NCI-H128 (cell line): Measurements from ENCODE around the gene FOXN3.
A peak's percentile ranks its signal among the peaks of the same experiment; 100 is the strongest.
"Not testable (repeated sequence)": the region's sequence is repeated elsewhere in the genome, so short reads cannot be mapped to it uniquely, and the experiment has no call there.

ENCODE experiments used
- DNase-seq: peaks from one replicate; lab custom pipeline; 2025; ENCODE audit not compliant: unreplicated experiment; lab: John Stamatoyannopoulos, UW

Gene FOXN3

DNA sequence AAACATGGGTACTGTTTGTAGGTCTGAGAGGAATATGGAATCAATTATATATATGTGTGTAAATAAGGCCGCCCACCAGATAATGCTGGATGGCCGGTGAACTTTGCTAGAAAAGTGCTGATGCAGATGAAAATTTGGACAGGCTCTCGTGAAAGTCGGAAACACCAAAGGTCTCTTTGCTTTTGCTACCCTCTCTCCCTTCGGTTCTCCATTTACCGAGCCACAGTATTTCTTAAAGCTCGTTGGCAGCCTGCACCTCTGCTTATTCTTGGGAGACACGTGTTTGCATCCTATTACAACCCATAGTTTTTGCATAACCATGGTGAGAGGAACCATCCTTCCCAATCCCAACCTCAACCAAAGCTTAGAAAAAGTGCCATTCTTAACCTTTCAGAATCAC, 109.6 kb downstream of the FOXN3 start:
- no peak for DNase-seq

DNA sequence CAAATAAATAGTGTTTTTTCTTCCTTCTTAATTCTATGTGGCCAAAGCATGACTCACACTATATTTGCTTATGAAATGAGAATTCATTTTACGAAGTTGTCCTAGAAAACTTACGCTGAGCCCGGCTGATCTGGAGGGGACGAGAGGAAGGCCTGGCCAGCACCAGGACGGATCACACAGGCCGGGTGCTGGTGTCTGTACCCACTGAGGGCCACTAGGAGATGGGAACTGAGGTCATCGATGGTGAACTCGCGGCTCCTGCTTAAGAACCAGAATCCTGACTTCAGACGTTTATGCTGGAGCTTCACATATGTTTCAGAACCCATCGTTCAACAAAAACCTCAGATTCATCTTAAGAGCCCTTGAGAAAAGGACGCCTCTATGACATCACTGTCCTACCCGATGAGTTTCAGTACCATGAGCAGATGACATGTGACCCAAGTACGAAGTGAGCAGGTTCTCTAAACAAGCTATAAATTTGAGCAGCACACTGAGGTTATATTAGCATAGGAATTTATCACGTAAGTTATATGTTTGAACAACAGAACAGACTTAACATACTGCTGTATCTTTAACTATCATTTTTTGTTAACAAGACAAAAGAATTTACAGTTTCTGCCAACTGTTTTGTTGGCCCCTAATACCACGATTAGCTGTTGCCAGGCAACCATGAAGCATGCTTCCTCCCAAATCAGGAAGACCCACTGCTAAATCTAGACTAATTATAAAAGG, 111.9 kb downstream of the FOXN3 start:
- DNase-seq, result no peak

DNA sequence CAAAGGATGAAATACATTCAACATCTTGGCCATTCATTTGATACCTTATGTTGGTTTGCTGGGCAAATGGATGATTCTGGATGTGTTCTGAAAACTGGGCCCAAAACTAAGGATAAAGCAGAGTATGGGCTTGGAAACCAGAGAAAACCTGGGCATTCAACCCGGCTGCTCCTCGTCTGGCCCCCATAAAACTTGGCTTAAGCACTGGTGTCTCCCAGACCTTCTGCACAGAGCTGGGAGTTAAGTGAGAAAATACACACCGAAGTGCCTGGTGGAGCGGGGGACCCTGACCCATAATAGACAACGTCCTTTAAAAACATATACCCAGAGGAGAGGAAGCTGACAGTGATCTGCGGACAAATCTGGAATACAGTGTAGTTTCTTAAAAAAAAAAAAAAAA, 112.5 kb downstream of the FOXN3 start:
- DNase-seq, result no peak

DNA sequence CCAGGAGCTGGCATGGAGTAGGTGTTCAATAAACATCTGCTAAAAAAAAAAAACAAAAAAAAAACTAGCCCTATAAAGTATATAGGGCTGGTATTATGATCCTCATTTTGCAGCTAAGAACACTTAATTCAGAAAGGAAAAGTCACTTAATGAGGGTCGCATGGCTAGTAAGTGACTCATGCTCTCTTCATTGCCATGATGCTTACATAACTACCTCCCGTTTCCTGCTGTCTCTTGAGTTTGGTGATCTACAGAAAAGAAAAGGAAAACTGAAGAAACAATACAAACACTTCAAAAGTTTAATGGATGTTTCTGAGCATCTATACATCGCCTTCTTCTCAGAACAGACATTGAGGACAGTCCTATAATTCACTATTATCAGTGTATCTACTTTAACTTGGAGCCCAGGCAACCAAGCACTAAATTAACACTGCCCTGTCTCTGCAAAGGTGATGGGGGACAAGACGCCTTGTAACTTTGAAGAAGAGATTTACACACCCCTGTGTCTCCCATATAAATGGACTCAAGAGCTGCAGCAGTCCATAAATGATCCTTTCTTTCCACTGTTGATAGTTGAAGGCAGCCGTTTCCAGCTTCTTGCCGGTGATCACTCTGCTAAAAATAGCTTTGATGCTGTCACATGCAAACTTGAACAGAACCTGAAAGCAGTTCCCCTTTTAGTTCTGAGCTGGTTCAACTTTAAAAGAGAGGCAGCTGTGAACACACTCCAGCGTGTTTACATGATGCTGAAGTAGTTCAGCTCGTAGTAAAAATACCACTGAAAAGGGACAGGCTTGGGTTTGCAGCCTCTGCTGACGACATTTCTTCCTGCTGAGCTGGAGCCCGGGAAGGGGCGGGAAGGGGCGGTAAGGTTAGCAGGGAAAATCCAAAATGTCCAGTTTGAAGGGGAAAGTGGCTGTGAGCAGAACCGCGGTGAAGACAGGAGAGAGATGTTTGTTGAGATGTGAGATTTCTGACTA, 113.3 kb downstream of the FOXN3 start:
- peak; percentile 86 for DNase-seq

DNA sequence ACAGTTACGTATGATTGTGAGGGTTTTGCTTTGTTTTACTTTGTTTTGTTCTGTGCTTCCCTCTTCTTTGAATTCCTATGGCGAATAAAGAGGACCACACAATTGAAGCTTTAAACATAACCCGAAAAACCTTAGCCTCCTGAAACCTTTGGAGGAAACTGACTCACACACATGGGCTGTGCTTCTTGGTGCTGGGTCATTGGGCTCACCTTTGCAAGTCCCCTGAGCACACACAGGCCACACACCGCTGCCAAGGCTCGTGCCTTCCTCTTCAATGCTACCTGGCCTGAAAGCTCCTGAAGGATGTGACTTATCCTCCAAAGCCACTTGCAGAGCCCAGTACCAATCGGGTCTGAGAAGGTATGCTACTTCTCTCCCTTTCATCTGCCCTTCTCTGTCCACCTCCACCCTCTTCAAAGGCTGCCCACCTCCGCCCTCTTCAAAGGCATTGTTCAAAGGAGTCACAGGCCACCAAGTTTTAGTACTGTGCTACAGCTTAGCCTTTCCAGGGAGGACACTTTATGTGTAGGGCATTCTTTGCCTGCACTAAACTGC, 114.6 kb downstream of the FOXN3 start:
- no peak for DNase-seq

DNA sequence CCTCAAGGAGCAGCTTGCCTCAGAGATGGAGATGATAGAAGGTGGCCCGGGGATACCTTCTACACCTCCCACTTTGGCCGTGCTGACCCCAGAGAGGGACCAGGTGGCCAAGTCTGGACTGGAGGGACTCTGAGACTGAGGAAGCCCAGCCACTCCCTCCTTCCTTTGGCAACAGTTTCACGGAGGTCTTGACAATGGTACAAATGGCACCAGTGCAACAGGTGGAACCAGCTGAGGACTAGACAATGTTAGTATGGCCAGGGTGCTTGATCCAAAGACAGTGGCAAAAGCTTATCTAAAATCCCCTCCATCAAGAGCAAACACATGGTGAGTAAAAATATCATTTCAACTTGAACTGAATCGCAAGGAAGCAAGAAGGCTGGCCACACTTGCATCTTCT, 117.4 kb downstream of the FOXN3 start:
- no peak for DNase-seq

DNA sequence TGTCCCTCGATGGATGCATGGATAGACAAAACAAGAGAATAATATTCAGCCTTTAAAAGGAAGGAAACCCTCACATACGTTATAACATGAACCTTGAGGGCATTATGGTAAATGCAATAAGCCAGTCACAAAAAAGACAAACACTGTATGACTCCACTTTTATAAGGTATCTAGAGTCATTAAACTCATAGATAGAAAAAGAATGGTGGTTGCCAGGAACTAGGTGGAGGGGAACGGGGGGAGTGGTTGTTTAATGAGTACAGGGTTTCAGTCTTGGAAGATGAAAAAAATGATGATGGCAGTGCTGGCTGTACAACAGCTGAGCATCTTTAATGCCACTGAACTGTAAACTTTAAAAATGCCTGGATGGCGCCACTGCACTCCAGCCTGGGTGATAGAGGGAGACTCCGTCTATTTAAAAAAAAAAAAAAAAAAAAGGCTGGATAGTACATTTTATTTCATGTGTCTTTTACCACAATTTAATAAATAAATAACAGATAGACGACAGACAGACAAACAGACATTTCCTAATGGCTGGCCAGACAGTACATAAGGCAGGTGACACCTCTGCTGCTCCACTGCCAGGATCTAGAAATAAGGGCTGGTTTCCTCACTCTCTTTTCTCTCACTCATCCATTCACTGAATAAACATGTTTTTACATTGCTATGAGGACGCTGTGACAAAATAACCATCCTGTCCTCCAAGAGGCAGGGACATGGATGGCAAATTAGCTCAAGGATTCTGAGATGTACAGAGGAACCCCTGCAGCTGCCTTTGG, 118.8 kb downstream of the FOXN3 start:
- no peak for DNase-seq

DNA sequence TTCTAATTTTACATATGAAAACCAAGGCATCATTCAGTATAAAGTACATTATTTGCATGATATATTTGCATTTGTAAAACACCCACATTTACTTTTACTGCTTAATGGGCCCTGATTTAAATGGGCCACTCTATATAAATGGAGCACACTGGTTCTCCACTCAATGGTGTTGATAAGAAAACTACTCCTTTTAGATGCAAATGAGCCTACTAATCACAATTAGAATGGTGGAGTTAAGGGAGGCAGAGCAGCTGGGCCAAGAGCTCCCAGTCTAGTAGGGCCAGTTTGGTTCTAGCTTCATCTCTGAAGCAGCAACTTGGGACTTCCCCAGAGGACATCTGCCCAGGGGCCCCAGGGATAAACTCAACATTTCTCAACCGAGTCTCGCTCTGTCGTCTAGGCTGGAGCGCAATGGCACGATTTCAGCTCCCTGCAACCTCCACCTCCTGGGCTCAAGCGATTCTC, 120.7 kb downstream of the FOXN3 start:
- DNase-seq, result no peak

DNA sequence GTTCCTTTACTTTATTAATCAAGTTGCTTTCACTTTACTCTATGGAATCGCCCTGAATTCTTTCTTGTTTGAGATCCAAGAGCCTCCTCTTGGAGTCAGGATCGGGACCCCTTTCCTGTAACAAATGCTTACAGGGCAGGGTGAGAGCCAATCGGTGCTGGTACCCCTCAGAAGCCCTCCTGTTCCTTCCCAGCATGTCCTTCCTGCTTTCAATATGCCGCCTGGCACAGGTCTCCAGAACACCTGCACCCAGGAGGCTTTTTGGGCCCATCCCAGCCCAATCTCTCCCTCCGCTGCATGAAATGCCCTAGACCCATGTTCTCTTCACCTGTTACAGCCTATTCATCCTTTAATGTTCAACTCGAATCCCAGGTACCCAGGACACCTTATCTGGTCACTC, 122.2 kb downstream of the FOXN3 start:
- DNase-seq, result no peak

DNA sequence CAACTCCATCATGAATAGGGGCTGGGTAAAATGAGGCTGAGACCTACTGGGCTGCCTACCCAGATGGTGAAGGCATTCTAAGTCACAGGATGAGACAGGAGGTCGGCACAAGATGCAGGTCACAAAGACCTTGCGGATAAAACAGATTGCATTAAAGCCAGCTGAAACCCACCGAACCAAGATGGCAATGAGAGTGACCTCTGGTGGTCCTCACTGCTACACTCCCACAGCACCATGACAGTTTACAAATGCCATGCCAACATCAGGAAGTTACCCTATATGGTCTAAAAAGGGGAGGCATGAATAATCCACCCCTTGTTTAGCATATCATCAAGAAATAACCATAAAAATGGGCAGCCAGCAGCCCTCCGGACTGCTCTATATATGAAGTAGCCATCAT, 122.6 kb downstream of the FOXN3 start:
- DNase-seq, result not testable (repeated sequence)

DNA sequence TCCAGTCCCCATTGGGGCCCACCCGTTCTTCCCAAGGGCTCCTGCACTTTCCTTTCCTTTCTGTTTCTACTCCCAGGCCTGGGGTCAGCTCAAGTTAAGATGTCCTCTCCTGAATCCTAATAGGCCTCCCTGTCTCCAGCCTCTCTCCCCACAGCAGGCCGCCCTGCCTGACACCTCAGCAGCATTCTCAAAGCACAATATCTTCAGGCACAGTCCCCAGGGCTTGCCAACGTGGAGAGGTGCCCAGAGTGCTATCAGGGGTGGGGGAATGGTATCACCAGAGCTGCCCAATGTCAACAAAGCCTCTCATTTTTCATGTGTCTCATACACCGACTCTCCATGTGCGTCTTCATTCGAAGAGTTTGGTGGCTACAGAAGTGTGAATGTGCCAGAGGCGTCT, 123.0 kb downstream of the FOXN3 start:
- DNase-seq, result no peak

DNA sequence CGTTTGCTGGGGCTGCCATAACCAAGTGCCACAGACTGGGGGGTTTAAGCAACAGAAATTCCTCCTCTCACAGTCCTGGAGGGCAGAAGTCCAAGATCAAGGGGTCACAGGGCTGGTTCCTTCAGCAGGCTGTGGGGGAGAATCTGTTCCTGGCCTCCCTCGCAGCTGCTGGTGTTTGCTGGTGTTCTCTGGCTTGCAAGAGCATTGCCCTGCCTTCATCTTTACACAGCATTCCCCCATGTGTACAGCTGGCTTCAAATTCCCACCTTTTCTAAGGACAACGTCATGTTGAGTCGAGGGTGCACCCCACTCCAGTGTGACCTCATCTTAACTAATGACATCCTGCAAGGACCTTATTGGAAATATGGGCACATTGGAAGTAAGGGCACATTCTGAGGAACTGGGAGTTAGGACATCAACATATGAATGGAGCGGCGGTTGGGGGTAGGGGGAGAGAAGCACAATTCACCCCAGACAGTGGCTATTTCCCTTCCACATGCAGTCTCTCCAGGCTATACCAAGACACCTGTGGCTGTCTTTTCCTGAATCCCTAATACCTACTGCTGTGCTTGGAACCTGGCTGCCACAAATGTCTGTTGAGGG, 123.6 kb downstream of the FOXN3 start:
- no peak for DNase-seq

DNA sequence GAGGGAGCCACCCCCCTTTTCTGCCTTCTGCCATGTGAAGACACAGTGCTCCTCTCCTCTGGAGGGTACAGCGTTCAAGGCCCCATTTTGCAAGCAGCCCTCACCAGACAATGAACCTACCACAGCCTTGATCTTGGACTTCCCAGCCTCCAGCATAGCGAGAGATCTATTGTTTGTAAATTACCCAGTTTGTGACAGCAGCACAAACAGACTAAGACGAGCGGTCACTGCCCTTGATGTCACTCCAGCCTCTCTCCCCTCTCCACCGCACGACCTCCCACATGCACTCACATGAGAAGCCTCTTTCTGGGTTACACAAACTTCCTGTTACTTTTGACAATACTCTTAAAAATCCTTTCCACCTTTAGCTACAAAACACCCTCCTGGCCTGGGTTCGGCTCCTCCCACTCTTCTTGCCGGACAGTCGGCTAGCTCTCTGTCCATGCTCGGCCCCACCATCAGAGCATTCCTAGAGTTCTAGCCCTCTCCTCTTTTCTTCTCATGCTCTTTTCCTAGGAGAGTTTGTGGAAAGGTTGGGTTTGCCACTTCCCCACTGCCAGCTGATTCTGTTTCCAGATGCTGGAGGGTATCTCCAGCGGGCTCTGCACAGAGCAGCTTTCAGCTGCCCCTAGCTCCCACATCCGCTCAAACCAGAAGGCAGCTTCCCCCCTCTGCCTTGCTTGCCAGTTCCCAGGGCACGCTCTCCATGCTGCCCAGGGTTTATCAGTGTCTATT, 124.3 kb downstream of the FOXN3 start:
- no peak for DNase-seq

DNA sequence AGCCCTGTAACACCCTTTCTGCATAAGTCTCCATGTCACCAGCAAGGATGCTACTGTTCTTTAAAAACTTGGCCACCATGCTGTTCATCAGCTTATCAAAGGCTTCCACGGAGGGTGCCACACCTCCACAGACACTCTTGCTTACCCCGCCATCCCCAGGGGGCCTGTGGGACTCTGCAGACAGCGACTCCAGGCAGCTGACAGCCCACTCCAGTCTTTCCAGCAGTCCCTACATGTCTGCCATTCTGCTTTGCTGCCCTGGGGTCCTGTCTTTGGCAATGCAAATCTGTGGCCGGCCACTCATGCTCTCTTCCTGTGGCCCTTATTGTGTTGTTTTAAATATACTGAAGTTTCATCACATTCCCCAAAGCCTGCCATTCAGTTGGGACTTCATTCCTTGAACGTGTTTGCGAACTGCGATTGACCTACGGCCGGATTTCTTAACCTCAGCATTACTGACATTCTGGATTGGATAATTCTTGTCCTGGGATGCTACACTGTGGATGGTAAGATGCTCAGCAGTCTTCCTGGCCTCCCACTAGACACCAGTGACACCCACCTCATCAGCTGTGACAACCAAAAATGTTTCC, 125.6 kb downstream of the FOXN3 start:
- no peak for DNase-seq

DNA sequence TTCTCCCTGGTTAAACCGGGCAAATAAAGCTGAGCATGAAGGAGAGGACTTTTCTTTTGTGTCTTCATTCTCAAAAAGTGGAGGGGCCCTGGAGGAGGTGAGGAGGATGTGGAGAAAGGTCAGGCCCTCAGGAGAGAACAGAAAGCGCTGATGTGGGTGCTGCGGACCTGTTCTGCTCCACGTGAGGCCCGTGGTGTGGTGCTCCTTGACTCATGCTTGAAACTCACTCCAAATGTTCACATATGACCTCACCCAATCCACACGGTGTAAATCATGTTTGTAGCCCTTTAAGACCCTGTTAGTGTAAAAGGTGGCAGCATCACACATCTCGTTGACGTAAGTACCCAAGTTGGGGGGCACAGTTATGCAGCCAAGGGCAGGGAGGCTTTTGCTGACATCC, 126.2 kb downstream of the FOXN3 start:
- no peak for DNase-seq

DNA sequence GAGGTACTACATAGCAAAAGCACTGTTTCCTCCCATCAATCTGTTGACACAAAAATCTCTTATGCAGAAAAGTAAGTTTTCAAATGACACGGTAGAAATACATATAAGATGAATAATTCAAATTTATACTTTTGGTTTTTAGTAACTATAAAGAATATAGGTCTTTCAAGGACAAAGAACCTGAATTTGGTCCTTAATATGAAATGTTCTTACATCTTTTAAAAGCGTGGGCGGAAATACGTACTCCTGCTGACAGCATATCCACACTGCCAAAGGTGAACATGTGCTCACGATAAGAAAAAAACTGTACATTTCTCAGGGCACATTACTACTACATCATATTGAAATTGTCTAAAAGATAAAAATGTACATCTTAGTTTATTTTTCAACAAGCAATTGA, 127.6 kb downstream of the FOXN3 start:
- DNase-seq, result no peak

DNA sequence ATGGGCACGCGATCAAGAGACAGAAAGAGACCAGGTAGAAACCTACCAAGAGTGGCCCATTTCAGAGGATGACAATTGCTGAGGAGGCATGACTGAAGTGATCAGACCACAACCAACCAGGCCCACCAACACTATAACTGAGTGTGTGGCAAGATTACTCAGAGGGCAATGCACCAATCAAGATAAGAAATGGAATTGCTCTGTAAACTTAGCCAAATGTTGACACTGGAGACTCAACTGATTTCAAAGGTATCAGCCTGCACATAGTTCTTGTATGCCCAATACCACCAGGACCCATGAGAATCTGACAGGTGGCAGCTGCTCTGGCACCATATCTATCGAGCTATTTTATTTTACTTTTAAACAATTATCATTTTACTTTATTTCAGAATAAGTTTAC, 128.9 kb downstream of the FOXN3 start:
- no peak for DNase-seq

DNA sequence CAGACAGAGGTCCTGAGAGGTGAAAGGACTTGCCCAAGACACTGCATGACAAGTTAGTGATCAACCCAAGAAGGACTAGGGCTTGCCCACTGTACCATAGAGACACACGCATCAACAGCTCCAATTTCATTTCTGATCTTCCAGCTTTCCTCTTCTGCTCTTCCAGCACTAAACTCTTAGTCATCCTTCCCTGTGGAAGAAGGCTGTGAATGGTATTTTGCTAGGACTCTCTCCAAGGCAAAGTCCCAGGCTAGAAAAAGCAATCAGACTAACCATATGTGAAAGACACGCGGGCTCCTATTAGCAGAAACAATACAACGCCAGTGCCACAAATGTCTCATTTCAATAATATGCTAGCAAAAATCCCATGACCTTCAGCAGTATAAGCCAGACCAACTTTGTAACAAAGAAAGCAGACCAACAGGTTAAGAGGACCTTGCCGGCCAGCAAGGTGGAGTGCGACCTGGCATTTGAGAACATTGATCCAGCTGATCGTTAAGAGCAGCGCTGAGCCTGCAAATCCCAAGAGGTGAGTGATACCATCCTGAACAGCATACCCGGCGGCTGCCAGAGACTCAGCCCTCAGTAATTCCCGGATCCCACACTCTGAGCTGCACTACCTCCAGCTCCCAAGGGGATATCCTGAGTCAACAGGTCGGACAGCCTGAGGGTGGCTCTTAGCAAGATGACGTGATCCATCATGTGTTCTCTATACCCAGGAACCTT, 132.5 kb downstream of the FOXN3 start:
- no peak for DNase-seq
